H1 (cell line): ENCODE results near the gene KDF1. TPM values are rescaled to one million over a fixed set of nuclear protein-coding genes. Genes with fewer than 3 reads are reported as not detected.

Source experiments
- BACH1 ChIP-seq: IDR thresholded peaks from 2 replicates; pipeline ENCODE4 v1.6.1; 2012; ENCODE audit warnings: low read length, improper control_type of control experiment
- CBX5 ChIP-seq: fragments of 300-800, 300-1000 bp; sonication (generic); IDR thresholded peaks from 2 replicates; pipeline ENCODE4 v1.7.1; 2016; ENCODE audit warnings: antibody characterized with exemption, low read length, low read depth
- CHD7 ChIP-seq: fragments of 300-600 bp; sonication (generic); IDR thresholded peaks from 2 replicates; pipeline ENCODE4 v1.7.1; 2012; ENCODE audit warnings: low read length, moderate library complexity, mild to moderate bottlenecking, inconsistent platforms; ENCODE audit not compliant: insufficient replicate concordance
- MAX ChIP-seq: IDR thresholded peaks from 2 replicates; pipeline ENCODE4 v1.6.1; 2012; ENCODE audit warnings: inconsistent platforms
- SIN3A ChIP-seq, 2 experiments: IDR thresholded peaks in 1 of 2; conservative IDR thresholded peaks in 1 of 2; 2 replicates each; pipeline ENCODE4 v1.6.1; 2011 to 2012; ENCODE audit warnings: low read length in 2 of 2, improper control_type of control experiment in 1 of 2, low read depth in 1 of 2, mild to moderate bottlenecking in 1 of 2
- SP1 ChIP-seq: IDR thresholded peaks from 2 replicates; pipeline ENCODE4 v1.6.1; 2011; ENCODE audit warnings: low read depth, low read length
- SP2 ChIP-seq: IDR thresholded peaks from 2 replicates; pipeline ENCODE4 v1.6.1; 2012; ENCODE audit warnings: mild to moderate bottlenecking, low read length, inconsistent platforms
- TAF7 ChIP-seq: optimal IDR thresholded peaks from 2 replicates; pipeline ENCODE3; 2011; ENCODE audit warnings: low read depth, mild to moderate bottlenecking, inconsistent platforms, low read length, moderate library complexity, borderline replicate concordance
- YY1 ChIP-seq: IDR thresholded peaks from 2 replicates; pipeline ENCODE4 v1.6.1; 2011; ENCODE audit warnings: low read depth, mild to moderate bottlenecking, low read length
- polyA plus RNA-seq, 7 experiments: library from polyadenylated mRNA; depleted of rRNA in 3 of 7; stranded (reverse) in 5 of 7; unstranded in 2 of 7; fragments of >200 nt in 5 of 7; fragments of 200-250 nt in 2 of 7; gene quantifications; 1 replicate in 5 of 7; 2 replicates in 1 of 7; 4 replicates in 1 of 7; pipeline versions ENCODE4 v1.2.1 to v1.2.3, GENCODE V29; 2011 to 2013; ENCODE audit warnings: missing spikeins in 2 of 7, mixed read lengths in 2 of 7
- total RNA-seq: library from RNA; stranded (reverse); fragmentation: NEBNext Ultra II Directional; extraction: Animal tissue kit (Norgen Biotek cat#: 25700); gene quantifications from 2 replicates; pipeline ENCODE4 v1.2.1, GENCODE V29; 2021

KDF1 gene
- total and polyA plus RNA-seq, 2 of the 8 experiments (the other 6 are each of a cell fraction or from before 2014, with no cell fraction given) = 16.9 to 37.5 TPM

GRCh38 chr1:27007909-27008582, 47.8 kb upstream of the KDF1 start (continued):
- TF ChIP-seq CHD7 (no peak), SP2 (no peak), YY1 (no peak), BACH1 (0 out of 2 replicates have a peak, but pooled peaks have one; percentile 7), CBX5 (no peak), SIN3A (conservative IDR thresholded peaks at IDR 0.05 in 1 of 2, IDR thresholded peaks at IDR 0.05 in 1 of 2; ENCODE audit: low read depth in 1 of 2, low read length in 2 of 2) (peak in 1 of 2 experiments; percentile 62; a peak in 1 of 4 replicates), MAX (0 out of 2 replicates have a peak, but pooled peaks have one; percentile 28), SP1 (peak; percentile 45; the same call in 1 of the 2 replicates), TAF7 (peak; percentile 70)
